GM11168 (cell line): ENCODE measurements around the gene WDR5B.
"Not testable (repeated sequence)": the region's sequence is repeated elsewhere in the genome, so short reads cannot be mapped to it uniquely, and the experiment has no call there.

Experiments
- in situ Hi-C: fragments of 300-500 bp; cut with MboI; formaldehyde crosslinking; loops from one replicate; pipeline ENCODE4 v1.12.0; 2022; ENCODE audit warnings: low sequenced_read_pairs; ENCODE audit not compliant: unreplicated experiment

Gene WDR5B

DNA sequence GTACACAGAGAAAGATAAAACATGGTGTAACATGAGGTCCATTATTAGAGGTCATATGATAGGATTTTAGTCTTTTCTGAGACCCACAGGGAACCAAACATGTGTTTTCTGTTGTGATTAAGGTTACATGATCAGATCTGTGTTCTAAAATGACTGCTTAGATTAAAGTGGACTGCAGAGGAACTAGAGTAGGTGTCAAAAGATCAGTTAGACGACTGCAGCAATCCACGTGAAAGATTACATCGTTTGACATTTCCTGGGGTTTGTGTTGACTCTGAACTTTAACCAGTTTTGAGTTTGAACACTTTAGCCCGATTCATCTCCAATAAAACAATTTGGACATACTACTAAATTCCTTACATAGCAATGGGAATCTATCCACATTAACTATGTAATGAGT lies 37.9 kb downstream of the WDR5B start:
- in situ Hi-C loops: no loop called here

DNA sequence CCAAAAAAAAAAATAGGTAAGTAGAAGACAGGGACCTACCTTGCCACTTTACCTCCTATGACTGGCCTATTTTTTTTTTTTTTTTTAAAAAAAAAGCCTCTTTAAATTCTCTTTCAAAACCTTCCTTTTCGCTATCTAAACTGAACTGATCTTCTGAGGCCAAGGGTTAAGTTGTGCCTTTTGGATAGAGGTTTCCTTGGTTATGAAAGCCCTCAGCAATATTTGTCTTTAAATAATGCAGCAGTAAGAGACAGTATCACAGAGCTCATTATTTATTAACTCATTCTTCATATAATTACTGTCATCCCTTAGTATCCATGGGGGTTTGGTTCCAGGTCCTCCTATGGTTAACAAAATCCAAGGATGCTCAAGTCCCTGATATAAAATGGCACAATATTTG lies 41.8 kb downstream of the WDR5B start:
- in situ Hi-C loops: no loop called here

DNA sequence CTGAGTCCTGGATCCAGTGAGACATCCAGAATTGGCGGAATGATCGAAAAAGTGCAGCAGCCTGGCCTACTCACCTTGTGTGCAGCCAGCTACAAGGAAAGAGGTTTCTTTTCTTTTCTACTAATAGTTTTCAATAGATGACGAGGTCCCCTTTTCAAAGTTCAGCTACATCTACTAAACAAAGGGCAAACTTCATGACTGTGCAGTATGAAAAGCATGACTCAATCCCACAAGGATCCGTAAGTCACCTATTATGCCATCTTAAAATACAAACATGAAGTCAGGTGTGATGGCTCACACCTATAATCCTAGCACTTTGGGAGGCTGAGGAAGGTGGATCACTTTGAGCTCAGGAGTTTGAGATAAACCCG lies 49.5 kb downstream of the WDR5B start:
- in situ Hi-C loops: no loop called here

DNA sequence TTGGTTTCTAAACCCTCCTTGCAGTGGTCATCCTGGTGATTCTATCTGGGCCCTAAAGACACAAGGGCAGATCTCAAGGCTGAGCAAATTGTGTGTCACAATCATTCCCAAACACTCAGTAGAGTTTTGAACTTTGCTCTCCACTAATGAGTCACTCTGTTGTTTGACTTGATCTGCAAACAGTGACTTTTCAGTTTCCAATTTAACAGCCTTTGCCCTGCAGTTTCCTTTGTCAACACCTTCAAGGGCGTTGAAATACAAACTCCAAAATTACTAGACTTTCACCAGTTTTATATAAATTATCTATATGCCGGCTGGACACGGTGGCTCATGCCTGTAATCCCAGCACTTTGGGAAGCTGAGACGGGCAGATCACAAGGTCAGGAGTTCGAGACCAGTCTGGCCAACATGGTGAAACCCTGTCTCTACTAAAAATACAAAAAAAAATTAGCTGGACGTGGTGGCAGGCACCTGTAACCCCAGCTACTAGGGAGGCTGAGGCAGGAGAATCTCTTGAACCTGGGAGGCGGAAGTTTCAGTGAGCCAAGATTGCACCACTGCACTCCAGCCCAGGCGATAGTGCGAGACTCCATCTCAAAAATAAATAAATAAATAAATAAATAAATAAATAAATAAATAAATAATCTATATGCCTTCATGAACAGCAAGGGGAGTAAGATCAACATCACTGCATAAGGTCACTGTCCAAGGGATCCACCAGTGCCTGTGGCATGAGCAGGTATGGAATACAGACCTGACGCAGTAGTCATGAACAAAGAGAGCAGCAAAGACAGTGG lies 50.1 kb downstream of the WDR5B start:
- in situ Hi-C loops: not testable (repeated sequence)

DNA sequence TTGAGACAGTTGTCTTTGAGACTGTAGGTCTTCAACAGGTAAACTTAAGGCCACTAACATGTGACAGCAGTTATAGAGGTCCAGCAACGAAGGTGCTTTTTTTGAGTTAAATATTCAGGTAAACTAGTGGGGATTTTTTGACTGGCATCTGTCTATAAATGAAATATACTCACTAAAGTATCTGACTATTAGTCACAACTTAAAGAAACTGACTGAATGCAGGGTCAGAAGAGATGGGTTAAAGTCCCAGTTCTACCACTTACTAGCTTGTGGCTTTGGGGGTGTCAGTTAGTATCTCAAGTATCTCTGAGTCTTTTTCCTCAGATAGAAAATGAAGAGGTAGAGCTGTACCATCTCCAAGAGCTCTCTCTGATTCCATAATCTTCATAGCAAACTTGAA lies 50.8 kb downstream of the WDR5B start:
- in situ Hi-C loops: no loop called here

DNA sequence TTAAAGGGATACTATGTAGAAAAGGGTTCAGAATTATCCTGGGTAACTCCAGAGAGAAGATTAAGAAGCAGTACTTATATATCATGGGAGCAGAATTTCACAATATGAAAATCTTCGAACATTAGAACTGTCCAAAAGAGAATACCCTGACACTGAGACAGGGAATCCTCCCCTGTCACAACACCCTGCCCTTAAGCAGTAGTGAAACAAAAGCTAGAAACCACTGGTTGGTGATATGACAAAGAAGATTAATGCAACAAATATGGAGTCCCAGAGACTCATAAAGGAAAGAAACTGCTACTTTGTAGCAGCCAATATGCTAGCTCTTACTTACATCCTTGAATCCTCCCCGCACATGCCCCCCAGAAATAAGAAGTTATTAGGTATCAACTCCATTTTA lies 51.4 kb downstream of the WDR5B start:
- in situ Hi-C loops: no loop called here
